AML-193 (cell line): ENCODE results near the gene AGMAT.

ENCODE experiments used
- DNase-seq, 2 experiments: peaks; one replicate each; lab custom pipeline; 2025; lab: John Stamatoyannopoulos, UW

Gene AGMAT, protein sequence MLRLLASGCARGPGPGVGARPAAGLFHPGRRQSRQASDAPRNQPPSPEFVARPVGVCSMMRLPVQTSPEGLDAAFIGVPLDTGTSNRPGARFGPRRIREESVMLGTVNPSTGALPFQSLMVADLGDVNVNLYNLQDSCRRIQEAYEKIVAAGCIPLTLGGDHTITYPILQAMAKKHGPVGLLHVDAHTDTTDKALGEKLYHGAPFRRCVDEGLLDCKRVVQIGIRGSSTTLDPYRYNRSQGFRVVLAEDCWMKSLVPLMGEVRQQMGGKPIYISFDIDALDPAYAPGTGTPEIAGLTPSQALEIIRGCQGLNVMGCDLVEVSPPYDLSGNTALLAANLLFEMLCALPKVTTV

GRCh38 chr1:15584489-15585363, at the start of gene AGMAT:
Gene AGMAT (minus strand): TSS chr1:15585051. CDS start chr1:15584967, 84 bp downstream.
- peak; percentile 34 to 41 for DNase-seq

DNA sequence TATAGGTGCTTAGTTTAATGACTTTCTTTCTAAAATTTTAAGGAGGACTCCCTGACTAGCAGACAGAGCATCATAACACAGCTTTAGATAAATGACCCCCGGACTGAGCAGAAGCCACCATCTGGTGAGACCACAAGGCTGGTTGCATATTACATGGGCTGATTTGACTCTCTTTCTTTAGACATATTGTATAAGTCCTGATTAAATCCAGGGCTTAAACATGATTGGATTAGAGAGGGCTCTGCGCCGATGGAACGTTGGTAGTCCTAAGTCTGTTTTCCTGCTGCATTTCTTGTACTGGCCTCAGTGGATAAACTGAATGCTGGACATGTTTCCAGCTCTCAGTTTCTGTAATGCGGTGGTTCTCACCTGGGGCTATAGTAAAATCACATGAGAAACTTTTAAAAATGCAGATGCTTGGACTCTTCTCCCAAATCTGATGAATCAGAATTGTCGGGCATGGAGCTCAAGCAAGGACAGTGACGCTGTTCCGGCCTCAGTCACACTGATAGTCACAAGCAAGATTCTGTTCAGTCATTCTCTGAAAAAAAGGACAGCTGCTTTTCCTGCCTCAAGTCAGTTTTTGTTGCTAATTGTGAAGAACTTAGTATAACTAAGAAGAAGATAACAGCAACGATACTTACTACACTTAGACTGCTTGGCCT, 49.0 kb upstream of the AGMAT start:
- DNase-seq = no peak

- no peak for DNase-seq
Observed at GRCh38 chr1:15628003-15628402, 43.2 kb upstream of the AGMAT start.

DNA sequence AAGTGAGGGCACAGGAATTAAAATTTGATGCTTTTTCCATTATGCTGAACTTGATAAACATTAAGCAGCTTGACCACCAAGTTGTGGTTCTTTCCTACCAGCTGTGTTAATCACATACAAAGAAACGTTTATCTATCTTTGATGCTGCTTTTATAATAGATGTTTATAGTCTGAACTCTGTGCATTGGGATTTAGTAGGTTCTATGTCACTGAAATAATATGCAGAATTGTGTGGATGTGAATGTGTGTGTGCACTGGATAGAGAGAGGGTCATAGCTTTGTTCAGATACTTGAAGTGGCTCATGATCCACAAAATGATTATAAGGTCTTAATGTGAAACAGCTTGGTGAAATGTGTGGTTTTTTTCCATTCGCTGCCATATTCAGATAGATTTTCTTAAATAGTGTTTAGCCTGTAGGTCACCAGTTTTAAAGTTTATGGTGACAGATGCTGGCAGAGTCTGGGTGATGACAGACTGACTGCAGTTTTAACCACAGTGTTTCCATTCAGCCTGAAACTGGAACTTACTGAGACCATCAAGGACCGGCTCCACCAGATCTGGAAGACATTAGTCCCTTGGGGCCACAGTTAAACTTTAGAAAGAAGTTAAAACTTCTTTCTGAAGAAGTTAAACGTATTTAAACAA, 42.6 kb upstream of the AGMAT start:
- no peak for DNase-seq

- no peak for DNase-seq
Observed at GRCh38 chr1:15626269-15626950, 41.6 kb upstream of the AGMAT start.

DNA sequence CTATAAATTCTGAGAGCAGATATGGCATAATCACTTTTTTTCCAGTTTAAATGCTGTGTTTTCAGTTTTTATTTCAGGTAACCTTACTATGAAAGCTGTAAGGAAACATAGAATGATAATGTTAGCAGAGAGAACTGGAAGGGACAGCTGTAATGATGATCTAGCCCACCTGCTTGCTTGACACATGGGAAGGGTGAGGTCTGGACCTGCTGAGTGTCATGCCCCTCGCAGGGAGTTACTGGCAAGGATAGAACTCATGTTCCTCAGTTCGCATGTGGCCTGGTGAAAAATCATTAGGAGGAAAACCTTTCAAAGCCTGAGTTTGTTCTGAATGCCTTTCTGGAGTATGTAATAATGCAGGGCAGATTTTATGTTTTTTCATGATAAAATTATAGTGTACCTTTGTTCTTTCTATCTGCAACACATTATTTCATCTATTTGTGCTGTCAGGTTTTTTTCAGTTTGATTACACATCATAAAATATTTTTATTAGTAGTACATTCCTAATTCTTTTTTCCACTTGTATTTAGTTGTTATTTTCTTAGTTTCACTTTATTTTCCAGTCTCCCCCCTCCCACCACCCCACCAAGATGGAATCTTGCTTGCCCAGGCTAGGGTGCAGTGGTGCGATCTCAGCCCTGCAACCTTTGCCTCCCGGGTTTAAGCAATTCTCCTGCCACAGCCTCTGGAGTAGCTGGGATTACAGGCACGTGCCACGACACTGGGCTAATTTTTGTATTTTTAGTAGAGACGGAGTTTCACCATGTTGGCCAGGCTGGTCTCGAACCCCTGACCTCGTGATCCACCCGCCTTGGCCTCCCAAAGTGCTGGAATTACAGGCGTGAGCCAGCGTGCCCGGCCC, 40.4 kb upstream of the AGMAT start:
- DNase-seq = no peak

DNA sequence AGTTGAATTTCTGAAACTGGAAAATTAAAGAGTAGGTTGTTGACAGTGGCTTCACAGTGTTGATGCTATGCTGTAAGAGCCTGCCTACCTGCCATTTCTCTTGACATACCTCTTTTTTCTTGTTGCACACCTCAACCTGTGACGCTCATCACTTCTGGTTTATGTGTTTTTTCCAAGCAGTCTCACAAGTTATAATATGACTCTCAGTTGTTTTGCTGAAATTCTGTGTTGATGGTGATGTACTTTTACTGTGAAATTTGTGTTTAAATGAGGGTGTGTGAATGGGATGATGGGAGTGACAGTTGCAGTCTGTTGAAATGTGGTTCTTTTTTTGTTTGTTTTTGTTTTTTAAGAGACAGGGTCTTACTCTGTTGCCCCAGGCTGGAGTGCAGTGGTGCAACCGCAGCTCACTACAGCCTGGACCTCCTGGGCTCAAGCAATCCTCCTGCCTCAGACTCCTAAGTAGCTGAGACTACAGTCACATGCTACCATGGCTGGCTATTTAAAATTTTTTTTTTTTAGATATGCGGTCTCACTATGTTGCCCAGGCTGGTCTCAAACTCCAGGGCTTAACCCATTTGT, 39.4 kb upstream of the AGMAT start:
- no peak for DNase-seq

DNA sequence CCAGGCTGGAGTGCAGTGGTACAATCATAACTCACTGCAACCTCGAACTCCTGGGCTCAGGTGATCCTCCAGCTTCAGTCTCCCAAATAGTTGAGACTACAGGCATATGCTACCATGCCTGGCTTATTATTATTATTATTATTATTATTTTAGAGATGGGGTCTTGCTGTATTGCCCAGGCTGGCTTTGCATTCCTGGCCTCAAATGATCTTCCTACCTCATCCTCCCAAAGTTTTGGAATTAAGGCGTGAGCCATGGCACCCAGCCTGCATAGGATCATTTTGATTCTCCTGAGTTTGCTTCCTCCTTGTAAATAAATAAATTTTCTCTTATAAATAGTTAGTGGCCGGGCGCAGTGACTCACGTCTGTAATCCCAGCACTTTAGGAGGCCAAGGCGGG, 38.6 kb upstream of the AGMAT start:
- DNase-seq = no peak

DNA sequence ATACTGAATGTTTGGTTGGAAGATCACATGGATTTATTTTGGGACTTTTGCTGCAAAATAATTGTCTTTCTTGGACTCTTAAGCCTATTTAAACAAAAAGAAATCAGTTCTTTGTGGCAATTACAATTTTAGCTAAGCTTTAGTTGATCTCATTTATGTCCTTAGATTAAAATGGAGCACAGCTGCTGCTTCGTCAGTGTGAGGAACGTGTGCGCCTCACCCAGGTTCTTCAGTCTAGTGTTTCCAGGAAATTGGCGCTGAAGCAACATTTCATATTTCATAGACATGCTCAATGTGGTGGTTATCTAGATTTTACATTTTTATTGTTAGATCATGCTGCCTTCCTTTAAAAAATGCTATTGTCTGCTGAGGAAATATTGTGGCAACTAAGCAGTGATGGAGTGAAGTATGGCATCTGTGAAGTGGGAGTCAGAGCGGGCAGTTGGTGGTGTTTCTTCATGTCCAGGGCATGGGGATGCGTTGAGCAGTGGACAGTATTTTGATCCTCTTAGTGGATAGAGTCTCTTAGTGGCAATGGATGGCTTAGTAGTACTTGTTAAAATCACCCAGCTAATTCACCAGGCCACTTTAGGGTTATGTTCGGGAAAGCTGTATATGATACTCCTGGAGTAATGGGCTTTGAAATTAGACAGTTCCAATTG, 38.0 kb upstream of the AGMAT start:
- no peak for DNase-seq

- DNase-seq = no peak
Observed at GRCh38 chr1:15621975-15622374, 37.1 kb upstream of the AGMAT start.

DNA sequence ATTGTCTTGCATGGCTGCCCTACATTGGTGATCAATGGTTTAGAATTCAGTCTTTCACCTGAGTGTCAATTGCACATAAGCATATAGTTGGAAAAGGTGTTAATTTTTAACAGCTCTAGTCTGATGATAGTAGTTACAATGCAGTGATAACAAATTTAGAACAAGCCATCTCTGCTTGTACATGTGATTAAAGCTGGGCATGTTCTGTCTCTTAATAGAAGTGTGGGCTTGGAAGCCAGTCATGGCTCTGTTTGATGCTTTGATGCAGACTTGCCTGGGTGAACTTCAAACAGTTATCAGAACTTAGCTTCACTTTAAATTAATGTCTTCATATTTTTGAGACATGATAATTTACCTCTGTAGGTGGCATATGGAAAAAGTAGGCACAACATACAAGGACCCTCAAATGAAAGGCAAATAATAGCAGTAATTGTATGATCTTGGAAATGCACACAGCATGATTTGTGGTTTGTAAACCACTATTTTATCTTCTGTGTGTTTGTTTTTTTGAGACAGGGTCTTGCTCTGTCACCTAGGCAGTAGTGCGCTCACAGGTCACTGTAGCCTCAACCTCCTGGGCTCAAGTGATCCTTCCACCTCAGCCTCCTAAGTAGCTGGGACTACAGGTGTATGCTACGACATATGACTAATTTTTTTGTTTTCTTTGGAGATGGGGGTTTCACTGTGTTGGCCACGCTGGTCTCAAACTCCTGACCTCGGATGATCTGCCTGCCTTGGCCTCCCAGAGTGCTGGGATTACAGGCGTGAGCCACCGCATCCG, 36.2 kb upstream of the AGMAT start:
- DNase-seq = no peak

DNA sequence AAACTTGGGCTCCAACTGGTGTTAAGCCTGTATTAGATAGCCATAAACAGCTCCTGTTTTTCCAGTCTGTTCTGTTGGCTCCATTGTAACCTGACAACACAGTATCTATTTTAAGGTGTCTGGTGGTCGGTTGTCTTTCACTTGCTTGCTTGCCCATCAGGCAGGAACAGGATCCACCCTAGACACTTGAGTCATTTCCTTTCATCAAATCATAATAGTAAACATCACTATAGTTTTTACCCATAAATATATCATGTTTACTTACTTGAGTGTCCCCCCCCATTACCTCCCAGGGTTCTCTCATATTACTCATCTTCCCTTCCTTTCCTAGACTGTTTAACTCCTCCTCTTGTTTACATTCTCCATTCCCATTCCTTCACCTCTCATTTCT, 35.3 kb upstream of the AGMAT start:
- DNase-seq = no peak

GRCh38 chr1:15618655-15619525, 34.0 kb upstream of the AGMAT start:
- DNase-seq = no peak

GRCh38 chr1:15618077-15618654, 33.3 kb upstream of the AGMAT start:
- no peak for DNase-seq

- DNase-seq = peak; percentile 88
Observed at GRCh38 chr1:15617173-15618076, 32.6 kb upstream of the AGMAT start, which contains the start of gene DDI2. Gene DDI2 (plus strand): TSS chr1:15617458. CDS start chr1:15617671, 213 bp downstream.
